IMR-90 (cell line): ENCODE measurements around the gene KCNIP1.

Experiments
- CEBPB ChIP-seq: IDR thresholded peaks from 2 replicates; pipeline ENCODE4 v1.6.1; 2012; ENCODE audit warnings: low read depth, low read length, improper control_type of control experiment
- CHD1 ChIP-seq: IDR thresholded peaks from 2 replicates; pipeline ENCODE4 v1.6.1; 2012; ENCODE audit warnings: low read depth, low read length, improper control_type of control experiment
- CTCF ChIP-seq: conservative IDR thresholded peaks from 2 replicates; pipeline ENCODE4 v1.5.1; 2012; ENCODE audit warnings: mild to moderate bottlenecking, low read depth, low read length, improper control_type of control experiment
- FOS ChIP-seq: fragments of 150-350 bp; IDR thresholded peaks from 2 replicates; pipeline ENCODE4 v1.6.1; 2016; ENCODE audit warnings: low read depth, low read length
- MXI1 ChIP-seq: IDR thresholded peaks from 2 replicates; pipeline ENCODE4 v1.6.1; 2012; ENCODE audit warnings: low read depth, mild to moderate bottlenecking, low read length, moderate library complexity, borderline replicate concordance
- POLR2A ChIP-seq: IDR thresholded peaks from 2 replicates; pipeline ENCODE4 v1.6.1; 2012; ENCODE audit warnings: mild to moderate bottlenecking, low read depth, low read length
- RFX5 ChIP-seq: IDR thresholded peaks from 2 replicates; pipeline ENCODE4 v1.8.0; 2012; ENCODE audit warnings: low read depth, mild to moderate bottlenecking, low read length, moderate library complexity
- SMC3 ChIP-seq: fragments of 150-350 bp; IDR thresholded peaks from 2 replicates; pipeline ENCODE4 v1.6.1; 2016; ENCODE audit warnings: low read depth, mild to moderate bottlenecking, antibody characterized with exemption, low read length, moderate library complexity
- USF2 ChIP-seq: fragments of 150-350 bp; IDR thresholded peaks from 2 replicates; pipeline ENCODE4 v1.6.1; 2017; ENCODE audit warnings: mild to moderate bottlenecking, antibody characterized with exemption, low read length, low read depth

- TF ChIP-seq RFX5 (no peak), USF2 (no peak), CTCF (no peak), MXI1 (no peak), POLR2A (no peak), CEBPB (no peak), SMC3 (no peak), FOS (no peak), CHD1 (no peak)
Measured at GRCh38 chr5:170636801-170637477, 133.1 kb downstream of the KCNIP1 start.
